IPS-NIHi11 (cell line): ENCODE results near the gene IFITM1.
A peak's percentile ranks its signal among the peaks of the same experiment; 100 is the strongest.
"Not testable (repeated sequence)": the region's sequence is repeated elsewhere in the genome, so short reads cannot be mapped to it uniquely, and the experiment has no call there.

ENCODE experiments used
- DNase-seq: peaks from one replicate; pipeline ENCODE4 v3.0.0; 2012; ENCODE audit warnings: mixed read lengths, low spot score

Gene IFITM1

GRCh38 chr11:344836-345578 lies 31.2 kb downstream of the IFITM1 start:
- DNase-seq, result no peak

- no peak for DNase-seq
Observed at GRCh38 chr11:346529-346928, 32.7 kb downstream of the IFITM1 start.

- not testable (repeated sequence) for DNase-seq
Observed at GRCh38 chr11:349270-349954, 35.6 kb downstream of the IFITM1 start.

- not testable (repeated sequence) for DNase-seq
Observed at GRCh38 chr11:350033-350722, 36.3 kb downstream of the IFITM1 start.

- DNase-seq, result no peak
Observed at GRCh38 chr11:350723-351255, 36.9 kb downstream of the IFITM1 start.

- DNase-seq, result no peak
Observed at GRCh38 chr11:351411-351810, 37.6 kb downstream of the IFITM1 start.

- no peak for DNase-seq
Observed at GRCh38 chr11:352456-353031, 38.7 kb downstream of the IFITM1 start.

- no peak for DNase-seq
Observed at GRCh38 chr11:353179-353873, 39.5 kb downstream of the IFITM1 start.

GRCh38 chr11:355581-356458 lies 42.0 kb downstream of the IFITM1 start:
- peak; percentile 87 for DNase-seq

GRCh38 chr11:356610-357009 lies 42.8 kb downstream of the IFITM1 start:
- DNase-seq, result no peak

GRCh38 chr11:357582-357981 lies 43.7 kb downstream of the IFITM1 start:
- DNase-seq, result no peak

- DNase-seq, result no peak
Observed at GRCh38 chr11:358129-358800, 44.4 kb downstream of the IFITM1 start.

- no peak for DNase-seq
Observed at GRCh38 chr11:359181-359714, 45.4 kb downstream of the IFITM1 start.

GRCh38 chr11:360326-361280 lies 46.8 kb downstream of the IFITM1 start:
- no peak for DNase-seq

GRCh38 chr11:362642-363442 lies 49.0 kb downstream of the IFITM1 start:
- no peak for DNase-seq

- DNase-seq, result not testable (repeated sequence)
Observed at GRCh38 chr11:363443-363805, 49.6 kb downstream of the IFITM1 start.

- peak; percentile 80 for DNase-seq
Observed at GRCh38 chr11:363948-364761, 50.3 kb downstream of the IFITM1 start.
